ENCODE measurements around the gene CROCC2. TPM values are rescaled to one million over a fixed set of nuclear protein-coding genes. Genes with fewer than 3 reads are reported as not detected.
A peak's percentile ranks its signal among the peaks of the same experiment; 100 is the strongest.

Gene CROCC2
- total RNA-seq, 2 experiments from 2014 or later: not detected

- Histone ChIP-seq H3K36me3 (ENCODE audit: insufficient read depth, low read length) (no peaks in the 10 kb centered on the region), H3K4me2 (ENCODE audit: low read length) (peak overlapping the region; percentile 16; the same call in 1 of the 2 replicates), H3K79me2 (ENCODE audit: insufficient read depth, low read depth, low read length) (no peaks in the 10 kb centered on the region), H3K9me3 (ENCODE audit: low read length) (no peaks in the 10 kb centered on the region), H2AFZ (ENCODE audit: low read length) (no peak overlapping the region), H3K4me3 (ENCODE audit: low read depth, low read length, poor library complexity, severe bottlenecking) (no peak overlapping the region), H3K27ac (ENCODE audit: low read depth, low read length, poor library complexity, severe bottlenecking) (no peak overlapping the region), H4K20me1 (ENCODE audit: insufficient read depth, low read length) (no peaks in the 10 kb centered on the region), H3K9me2 (ENCODE audit: insufficient read depth, low read length) (no peaks in the 10 kb centered on the region), H3K4me1 (ENCODE audit: insufficient read depth, low read length, poor library complexity, severe bottlenecking) (peaks cover 45% of the 10 kb centered on the region)
- intact Hi-C loops (cut with micrococcal nuclease; ENCODE audit: unreplicated experiment): no loop called here
- TF ChIP-seq CTCF (conservative IDR thresholded peaks at IDR 0.05; ENCODE audit: low read length) (no peak), EZH2phosphoT487 (IDR thresholded peaks at IDR 0.05; ENCODE audit: borderline replicate concordance, low read depth, low read length) (no peak)
- no TSS peak for BruUV-seq (replicated peaks)
- ChIA-PET CTCF (ENCODE audit: unreplicated experiment) (no interaction called here), POLR2A (no interaction called here)
- DNase-seq (ENCODE audit: low spot score): no peak
Measured at GRCh38 chr2:241035818-241036396, 129.8 kb downstream of the CROCC2 start.

- intact Hi-C loops (cut with micrococcal nuclease; ENCODE audit: unreplicated experiment): no loop called here
- BruUV-seq (replicated peaks): no TSS peak
Measured at GRCh38 chr2:241036397-241036963, 130.3 kb downstream of the CROCC2 start.

More at GRCh38 chr2:241036397-241036963, 130.3 kb downstream of the CROCC2 start:
- TF ChIP-seq CTCF (conservative IDR thresholded peaks at IDR 0.05; ENCODE audit: low read length) (no peak), EZH2phosphoT487 (IDR thresholded peaks at IDR 0.05; ENCODE audit: borderline replicate concordance, low read depth, low read length) (no peak)
- H4K20me1 ChIP-seq (ENCODE audit: insufficient read depth, low read length): no peaks in the 10 kb centered on the region
- peaks cover 51% of the 10 kb centered on the region for H3K4me1 ChIP-seq (ENCODE audit: insufficient read depth, low read length, poor library complexity, severe bottlenecking)
- H2AFZ ChIP-seq (ENCODE audit: low read length): no peak overlapping the region
- H3K4me2 ChIP-seq (ENCODE audit: low read length): peak overlapping the region; percentile 16; the same call in 1 of the 2 replicates
- H3K9me3 ChIP-seq (ENCODE audit: low read length): no peaks in the 10 kb centered on the region
- ChIA-PET POLR2A (no interaction called here), CTCF (ENCODE audit: unreplicated experiment) (no interaction called here)
- no peaks in the 10 kb centered on the region for H3K9me2 ChIP-seq (ENCODE audit: insufficient read depth, low read length)
- no peaks in the 10 kb centered on the region for H3K79me2 ChIP-seq (ENCODE audit: insufficient read depth, low read depth, low read length)
- DNase-seq (ENCODE audit: low spot score): no peak
- H3K27ac ChIP-seq (ENCODE audit: low read depth, low read length, poor library complexity, severe bottlenecking): no peak overlapping the region
- H3K4me3 ChIP-seq (ENCODE audit: low read depth, low read length, poor library complexity, severe bottlenecking): no peak overlapping the region
- no peaks in the 10 kb centered on the region for H3K36me3 ChIP-seq (ENCODE audit: insufficient read depth, low read length)
